Fibroblast of lung (primary cell): ENCODE data around the gene FSTL4.

Experiments
- CTCF ChIP-seq, 2 donors: IDR thresholded peaks in 1 of 2; conservative IDR thresholded peaks in 1 of 2; 1 replicate in 1 of 2; 2 replicates in 1 of 2; pipeline ENCODE4 v1.5.1; 2011 to 2012; ENCODE audit warnings: low read length in 2 of 2, control low read depth in 1 of 2, inconsistent platforms in 1 of 2, low read depth in 1 of 2, mild to moderate bottlenecking in 1 of 2
- EZH2 ChIP-seq: IDR thresholded peaks from 2 replicates; pipeline ENCODE4 v1.5.1; 2012; ENCODE audit warnings: low read length, control low read depth, mild to moderate bottlenecking; ENCODE audit errors: missing control alignments

GRCh38 chr5:133392448-133392847, 219.9 kb downstream of the FSTL4 start:
- TF ChIP-seq CTCF (conservative IDR thresholded peaks at IDR 0.05 in 1 of 2, IDR thresholded peaks at IDR 0.05 in 1 of 2; ENCODE audit: low read depth in 1 of 2, low read length in 2 of 2) (no peak), EZH2 (no peak)
